ENCODE results near the gene HOMER1.

The HOMER1 gene, protein sequence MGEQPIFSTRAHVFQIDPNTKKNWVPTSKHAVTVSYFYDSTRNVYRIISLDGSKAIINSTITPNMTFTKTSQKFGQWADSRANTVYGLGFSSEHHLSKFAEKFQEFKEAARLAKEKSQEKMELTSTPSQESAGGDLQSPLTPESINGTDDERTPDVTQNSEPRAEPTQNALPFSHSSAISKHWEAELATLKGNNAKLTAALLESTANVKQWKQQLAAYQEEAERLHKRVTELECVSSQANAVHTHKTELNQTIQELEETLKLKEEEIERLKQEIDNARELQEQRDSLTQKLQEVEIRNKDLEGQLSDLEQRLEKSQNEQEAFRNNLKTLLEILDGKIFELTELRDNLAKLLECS

DNA sequence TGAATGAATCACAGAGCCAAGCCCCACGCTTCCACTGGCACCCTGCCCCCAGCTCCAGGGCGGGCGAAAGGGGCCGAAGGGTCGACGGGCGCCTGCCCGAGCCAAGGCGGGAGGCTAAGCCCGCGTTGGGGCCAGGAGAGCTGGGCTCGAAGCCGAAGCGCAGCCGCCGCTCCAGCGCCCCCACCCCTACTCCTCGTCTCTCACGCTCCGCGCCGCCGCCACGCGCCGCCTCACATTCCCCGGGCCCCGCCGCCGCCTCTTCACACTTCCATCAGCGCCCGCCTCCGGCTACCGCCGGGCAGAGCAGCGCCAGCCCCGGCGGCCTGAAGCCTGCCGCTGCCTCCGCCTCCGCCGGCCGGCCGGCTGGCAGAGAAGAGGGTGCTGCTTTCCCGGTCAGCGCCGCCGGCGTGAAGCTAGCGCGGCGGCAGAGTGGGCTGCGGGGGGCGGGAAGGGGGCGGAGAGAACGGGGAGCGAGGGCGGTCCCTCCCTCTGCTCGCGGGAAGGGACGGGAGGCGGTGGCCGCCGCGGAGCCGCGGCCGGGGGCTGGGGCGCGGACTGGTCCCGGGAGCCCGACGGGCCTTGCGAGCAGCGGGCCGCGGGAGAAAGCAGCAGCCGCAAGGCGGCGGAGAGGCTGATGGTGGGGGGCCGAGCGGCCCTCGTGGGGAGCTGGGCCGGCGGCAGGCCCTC is at the start of gene HOMER1:
HOMER1 (minus strand) TSS at position 431 of the 687 bp plus-strand sequence. CDS start 1,360 bp downstream, outside the sequence.
- peak; percentile 92 for DNase-seq

DNA sequence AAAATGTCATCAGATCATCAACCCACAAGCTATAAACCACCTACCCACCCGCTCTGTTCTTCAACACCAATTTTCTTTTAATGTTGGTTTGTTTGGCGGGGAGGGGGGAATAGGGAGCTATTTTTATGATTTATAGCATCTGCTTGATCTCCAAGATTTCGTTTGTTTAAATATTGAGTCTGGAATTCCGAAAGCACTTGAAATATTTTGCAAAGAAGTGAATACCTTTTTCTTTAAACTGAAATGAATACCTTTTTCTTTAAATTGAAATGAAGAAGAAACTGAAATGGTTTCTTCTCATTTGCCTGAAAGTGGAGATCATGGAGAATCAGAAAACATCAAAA is 49.3 kb upstream of the HOMER1 start:
- DNase-seq: no peak

DNA sequence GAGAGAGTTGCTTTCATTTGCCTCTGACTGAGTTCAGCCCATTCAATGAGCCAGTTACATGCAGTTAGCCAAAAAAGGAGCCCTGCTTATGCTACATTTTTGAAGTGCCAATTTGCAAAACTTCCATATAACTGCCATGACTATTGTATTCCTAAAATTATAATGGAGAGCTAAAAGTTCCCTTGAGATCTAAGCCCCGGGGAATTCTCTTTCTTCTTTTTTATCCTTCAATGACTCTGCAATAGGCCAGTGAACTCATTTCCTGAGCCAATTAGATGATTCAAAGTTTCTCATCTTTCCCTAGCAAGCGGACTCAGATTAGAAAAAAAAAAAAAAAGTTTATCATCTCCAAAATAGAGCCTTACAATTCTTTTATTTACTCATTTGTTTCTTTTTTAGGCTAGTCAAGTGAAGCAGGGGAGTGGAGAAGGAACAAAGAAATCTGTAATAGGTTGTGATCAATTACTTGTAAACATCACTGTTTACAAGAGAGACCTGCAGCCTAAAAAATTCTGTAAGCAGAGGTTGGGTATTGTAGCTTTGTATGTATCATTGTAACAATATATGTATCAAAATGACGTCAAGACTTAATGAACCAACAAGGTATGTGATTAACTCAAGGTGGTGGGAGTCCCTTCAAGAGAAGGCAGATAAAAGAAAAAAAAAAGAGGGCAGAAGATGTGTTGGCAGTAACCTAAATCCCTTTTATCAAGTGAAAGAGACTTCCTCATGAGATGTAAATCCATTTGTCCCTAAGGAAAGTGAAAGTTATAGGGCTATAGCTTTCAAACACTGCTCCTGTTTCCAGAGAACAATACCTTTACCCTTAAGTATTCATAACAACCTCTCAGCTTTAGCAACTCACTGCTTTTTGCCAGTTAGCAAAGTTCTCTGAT is 48.7 kb upstream of the HOMER1 start:
- no peak for DNase-seq

DNA sequence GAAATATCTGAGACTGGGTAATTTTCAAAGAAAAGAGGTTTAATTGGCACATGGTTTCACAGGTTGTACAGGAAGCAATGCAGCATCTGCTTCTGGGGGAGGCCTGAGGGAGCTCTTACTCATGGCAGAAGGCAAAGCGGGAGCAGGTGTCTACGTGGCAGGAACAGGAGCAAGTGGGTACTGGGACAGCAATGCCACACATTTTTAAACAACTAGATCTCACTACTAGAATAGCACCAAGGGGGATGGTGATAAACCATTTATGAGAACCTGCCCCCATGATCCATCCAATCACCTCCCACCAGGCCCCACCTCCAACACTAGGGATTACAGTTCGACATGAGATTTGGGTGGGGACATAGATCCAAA is 47.6 kb upstream of the HOMER1 start:
- no peak for DNase-seq

DNA sequence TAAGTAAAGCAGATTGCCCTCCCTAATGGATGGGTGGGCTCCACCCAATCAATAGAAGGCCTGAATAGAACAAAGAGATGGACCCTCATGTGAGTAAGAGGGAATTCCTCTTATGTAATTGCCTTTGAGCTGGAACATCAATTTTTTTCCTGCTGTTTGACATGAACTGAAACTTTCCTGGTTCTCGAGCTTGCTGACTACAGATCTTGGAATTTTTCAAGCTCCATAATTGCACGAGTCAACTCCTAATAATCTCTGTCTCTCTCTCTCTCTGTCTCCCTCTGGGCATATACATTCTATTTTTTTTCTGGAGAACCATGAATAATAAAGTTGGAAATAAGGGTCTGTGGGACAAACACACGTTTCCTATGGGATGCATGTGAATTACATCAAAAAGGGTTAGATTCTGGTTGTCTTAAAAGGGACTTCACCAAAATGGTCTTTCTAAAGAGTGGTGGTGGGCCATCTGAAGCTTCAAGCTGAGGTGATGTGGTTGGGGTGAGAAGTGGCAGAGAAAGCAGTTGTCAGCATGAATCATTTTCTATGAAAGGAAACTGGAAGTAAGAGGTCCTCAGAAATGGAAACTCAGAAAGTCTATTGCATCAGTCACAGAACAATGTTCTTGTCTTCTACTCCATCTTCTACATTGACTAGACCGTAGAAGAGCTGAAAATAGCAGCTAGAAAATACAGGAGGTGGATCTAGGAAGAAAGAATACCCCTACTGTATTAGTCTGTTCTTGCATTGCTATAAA is 47.0 kb upstream of the HOMER1 start:
- DNase-seq: no peak

DNA sequence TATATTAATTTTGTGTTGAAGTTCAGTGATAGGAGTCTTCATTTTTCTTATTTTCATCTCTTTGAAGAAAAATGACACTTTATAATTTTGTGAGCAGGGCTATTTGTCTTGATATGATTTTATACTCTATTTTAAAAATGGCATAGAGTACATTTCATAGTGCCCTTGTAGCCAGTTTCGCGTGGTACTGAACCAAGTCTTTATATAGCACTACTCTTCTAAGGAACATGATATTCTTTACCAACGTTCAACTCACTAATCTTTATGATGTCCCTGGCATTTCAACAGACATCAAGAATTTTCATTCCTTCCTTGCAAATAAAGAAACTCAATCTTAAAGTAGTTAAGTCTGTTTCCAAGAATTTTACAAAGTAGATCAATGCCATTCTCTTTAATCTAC is 41.5 kb upstream of the HOMER1 start:
- no peak for DNase-seq

DNA sequence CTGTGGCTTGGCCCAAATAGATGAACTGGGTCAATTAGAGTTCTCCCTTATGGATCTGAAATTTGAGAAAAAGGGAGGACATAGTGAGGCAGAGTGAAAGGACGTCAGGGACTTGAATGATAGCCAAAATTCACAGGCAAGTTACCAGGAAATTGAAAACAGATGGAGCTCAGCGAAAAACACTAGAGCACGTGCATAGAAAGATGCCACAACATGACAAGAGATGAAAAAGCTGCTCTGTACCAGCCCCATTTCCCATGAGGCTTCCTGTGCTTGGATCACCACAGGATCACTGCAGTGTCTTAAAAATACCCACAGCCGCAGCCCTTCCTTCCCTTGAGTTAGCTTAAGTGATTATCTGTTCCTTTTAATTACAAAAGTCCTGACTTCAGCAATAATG is 39.0 kb upstream of the HOMER1 start:
- no peak for DNase-seq

DNA sequence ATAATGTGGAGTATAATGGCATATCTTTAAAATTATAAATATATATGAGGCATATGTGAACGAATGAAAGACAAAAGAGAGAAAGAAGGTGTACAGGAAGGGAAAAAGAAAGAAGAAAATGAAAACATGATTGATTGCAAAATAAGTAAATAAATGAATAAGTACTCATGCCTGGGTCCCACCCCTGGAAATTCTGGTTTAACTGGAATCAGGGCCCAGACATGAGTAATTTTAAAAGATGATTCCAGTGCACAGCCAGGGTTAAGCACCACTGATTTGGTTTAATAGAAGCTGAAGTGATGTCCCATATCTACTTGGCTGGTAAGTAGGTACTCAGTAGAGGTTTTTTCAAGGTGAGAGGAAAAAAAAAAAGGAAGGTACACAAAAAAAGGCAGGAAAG is 34.0 kb upstream of the HOMER1 start:
- no peak for DNase-seq

DNA sequence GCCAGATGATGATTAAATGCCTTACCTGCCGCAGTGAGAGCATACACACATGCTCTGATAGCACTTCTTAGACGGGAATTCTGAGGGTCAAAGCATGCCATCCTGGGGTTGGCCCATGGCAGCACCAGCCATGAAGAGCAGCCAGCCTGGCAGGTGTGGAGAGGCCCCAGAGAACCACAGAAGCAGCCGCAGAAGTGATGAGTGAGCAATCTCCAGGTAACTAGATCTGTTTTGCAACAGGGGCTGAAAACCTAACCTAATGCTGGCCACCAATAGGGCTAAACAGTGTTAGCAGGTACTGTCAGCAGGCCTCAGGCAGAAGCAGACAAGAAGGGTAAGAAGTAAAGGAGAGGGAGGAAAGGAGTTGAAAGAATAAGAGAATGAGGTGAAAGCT is 33.5 kb upstream of the HOMER1 start:
- no peak for DNase-seq

DNA sequence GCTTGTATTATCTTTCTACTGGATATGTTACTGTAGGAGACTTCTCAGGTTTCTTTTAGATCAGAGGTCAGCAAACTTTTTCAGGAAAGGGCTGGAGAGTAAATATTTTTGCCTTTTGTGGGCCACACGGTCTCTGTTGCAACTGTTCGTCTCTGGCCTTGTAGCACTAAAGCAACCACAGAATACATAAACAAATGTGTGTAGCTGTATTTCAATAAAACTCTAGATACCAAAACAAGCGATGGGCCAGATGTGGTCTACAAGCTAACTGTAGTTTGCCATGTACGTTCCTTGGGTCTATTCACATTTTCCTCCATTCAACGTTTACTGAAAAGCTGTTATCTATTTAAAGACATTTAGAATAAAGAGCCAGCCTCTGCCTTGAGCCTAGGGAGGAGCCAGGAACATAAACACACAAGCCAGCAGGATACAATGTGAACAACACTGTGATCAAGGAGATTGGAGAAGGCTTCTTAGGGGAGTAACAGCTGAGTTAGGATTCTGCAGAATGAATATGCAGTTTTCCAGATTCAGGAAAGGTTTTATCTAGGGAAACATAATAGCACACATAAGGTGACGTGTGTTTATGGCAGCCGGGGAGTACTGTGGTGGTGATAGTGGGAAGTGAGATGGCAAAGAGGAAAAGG is 33.0 kb upstream of the HOMER1 start:
- DNase-seq: no peak

DNA sequence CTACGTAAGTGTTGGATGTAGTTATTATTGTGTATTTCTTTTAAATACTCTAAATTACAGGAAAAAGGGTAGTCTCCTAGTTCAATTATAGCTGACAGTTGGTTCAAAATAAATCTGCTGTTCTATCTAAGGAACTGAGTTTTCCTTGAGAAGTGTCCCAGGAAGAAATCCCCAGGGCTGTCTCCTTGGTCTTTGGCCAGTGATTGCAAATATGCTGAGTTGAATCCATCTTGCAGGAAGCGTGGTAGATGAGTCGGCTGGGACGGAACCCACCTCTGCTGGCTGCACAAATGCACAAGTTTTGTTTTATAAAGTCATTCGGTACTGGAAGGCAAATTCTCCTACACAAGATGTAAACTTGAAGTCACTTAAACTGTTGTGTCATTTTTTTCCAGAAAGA is 30.2 kb upstream of the HOMER1 start:
- no peak for DNase-seq

DNA sequence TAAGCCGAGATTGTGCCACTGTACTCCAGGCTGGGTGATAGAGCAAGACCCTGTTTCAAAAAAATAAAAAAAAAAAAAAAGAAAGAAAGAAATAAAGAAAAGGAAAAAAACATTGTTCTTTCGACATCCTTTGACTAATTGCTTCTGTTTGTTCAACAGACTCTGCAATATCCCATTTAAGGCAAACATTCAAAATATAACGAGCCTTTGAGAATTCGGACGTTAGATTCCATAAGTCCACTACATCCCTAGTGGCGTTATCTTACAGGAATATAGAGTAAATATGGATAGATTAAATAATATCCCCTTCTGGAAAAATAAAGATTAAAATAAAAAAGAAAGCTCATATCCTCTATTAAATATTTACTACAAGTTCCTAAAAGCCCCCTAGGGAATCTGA is 27.0 kb upstream of the HOMER1 start:
- no peak for DNase-seq

DNA sequence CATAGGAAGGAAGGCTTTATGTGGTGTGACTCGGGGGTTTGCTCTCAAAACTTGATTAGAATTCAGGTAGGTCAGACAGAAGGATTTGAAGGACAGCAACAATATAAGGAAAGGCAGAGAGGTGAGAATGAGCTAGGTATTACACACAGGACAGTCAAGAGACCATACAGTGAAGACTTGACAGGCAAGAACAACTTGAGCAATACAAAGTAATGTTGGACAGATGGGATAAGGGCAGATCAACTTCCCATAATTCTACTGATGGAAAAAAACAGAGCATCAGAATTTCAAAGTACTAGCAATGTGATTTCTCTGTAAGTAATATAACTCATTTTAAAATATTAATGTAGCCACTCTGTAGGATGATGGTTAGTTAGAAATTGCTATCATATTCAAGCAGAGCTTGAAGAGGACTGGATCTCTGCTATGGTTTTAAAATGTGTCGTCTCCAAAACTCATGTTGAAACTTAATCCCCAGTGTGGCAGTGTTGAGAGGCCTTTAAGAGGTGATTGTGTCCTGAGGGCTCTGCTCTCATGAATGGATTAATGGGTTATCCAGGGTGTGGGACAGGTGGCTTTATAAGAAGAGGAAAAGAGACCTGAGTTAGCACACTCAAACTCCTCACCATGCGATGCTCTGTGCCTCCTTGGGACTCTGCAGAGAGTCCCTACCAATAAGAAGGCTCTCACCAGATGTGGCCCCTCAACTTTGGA is 22.4 kb upstream of the HOMER1 start:
- DNase-seq: no peak

DNA sequence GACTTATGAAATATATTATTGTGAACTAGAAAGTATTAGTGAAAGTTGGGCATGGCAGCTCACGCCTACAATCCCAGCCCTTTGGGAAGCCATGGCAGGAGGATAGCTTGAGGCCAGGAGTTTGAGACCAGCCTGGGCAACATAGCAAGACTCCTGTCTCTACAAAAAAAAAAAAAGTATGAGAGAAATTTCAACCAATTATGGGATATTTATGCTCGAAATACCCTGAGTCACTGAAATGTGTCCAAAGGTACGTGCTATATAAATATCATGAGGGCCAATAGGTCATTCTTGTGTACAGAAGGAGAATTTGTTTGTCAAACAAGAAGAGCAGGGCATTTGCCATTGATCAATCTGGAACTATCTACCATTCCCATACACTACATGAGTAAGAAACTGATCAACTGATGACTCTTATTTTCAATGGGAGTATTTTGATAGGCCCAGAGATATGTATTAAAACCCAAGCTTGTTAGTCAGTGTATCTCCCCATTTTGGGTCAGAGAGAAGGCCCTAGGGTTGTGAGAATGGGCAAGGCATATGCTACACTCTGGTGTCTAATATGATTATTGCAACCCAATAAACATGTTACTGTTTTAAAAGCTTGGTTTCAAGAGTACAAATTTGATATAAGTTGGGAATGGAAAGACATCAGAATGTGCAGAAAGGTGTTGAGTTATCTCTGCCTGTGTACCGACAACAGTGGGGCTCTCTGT is 21.7 kb upstream of the HOMER1 start:
- DNase-seq: no peak

DNA sequence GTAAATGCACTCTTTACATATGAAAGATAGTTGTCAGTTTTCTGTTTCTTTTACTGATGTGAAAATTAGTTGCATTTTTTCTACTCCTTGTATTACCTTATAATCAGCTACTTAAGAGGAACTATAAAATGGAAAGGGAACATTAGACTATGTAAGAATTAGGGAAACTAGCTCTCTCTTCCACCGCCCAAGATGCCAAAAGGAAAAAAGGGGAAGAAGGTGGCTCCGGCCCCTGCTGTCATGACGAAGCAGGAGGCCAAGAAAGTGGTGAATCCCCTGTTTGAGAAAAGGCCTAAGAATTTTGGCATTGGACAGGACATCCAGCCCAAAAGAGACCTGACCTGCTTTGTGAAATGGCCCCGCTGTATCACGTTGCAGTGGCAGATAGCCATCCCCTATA is 15.2 kb upstream of the HOMER1 start:
- DNase-seq: no peak

DNA sequence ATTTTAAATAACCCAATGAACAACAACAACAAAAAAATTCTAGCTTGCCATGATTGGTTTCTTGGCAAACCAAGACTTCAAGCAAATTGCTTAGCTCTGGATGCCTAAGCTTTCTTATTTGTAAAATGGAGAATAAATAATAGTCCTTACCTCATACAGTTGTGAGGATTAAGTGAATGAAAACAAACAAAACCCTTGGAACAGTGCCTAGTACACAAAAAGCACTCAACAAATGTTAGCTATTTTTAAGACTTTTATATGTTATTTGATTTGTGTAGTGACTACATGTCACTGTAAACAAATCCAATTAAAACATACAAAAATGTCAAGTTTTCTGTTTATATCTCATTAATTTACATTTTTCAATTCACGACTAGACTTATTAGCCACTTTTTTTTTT is 13.5 kb upstream of the HOMER1 start:
- no peak for DNase-seq

DNA sequence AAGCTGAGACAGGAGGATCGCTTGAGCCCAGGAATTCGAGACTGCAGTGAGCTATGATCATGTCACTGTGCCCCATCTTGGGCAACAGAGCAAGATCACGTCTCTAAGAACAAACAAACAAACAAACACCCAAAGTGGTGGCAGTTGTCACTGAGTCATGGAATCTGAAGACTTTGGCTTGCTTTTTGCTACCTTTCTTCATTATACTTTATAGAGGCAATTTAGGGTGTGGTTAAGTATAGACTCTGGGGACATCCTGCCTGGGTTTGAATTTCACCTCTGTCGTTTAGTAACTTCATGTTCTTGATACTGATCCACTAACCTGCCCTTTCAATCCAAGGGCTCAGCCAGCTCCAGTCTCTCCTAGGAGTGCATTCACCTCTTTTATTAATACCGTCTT is 13.0 kb upstream of the HOMER1 start:
- no peak for DNase-seq

DNA sequence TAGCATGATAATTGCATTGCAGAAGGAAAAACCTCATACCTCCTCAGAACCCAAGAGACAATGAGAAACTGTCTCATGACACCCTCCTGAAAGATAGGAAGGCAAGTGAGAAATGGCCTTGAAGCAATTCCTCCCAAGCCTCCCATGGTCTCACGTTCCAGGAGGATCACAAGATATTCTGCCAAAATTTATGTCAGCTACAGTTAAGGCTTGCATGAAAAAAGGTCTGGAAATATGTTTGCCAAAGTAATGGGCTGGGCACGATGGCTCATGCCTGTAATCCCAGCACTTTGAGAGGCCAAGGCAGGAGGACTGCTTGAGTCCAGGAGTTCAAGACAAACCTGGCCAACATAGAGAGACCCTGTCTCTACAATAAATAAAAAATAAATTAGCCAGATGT is 12.6 kb upstream of the HOMER1 start:
- DNase-seq: no peak

DNA sequence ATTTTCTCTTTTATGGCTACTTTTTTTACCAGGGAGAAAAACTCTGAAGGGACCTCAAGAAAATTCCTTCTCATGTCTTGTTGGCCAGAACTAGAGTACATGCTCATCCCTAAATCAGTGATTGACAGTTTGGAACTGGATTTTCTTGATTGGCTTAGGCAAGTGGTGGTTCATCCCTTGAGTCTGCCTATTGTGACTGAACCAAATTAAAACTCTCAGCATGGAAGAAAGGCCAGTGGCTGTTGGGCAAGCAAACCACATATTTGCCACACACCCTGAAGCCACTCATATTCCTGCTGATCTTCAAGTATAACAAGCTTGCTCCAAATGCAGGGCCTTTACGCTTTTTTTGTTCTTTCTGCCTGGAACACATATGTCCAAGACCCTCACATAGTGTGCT is 7.2 kb upstream of the HOMER1 start:
- DNase-seq: no peak

DNA sequence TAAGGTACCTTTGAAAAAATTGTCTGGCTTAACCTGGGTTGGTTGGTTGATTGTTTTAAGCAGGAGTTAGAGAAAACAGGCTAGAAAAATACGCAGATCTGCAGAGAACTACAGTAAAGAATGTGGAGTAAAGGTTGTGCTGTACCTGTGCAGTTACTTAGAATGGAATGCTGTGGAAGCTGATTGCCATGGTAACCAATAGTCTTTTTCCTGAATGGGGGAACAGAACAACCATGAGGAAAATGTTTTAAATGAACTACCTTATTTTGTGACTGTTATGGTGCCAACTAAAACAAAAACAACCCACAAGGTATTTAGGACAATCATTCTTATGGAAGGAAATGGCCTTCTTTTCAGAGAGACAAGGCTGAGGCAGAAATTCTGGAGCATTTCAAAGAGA is 4.8 kb upstream of the HOMER1 start:
- no peak for DNase-seq

DNA sequence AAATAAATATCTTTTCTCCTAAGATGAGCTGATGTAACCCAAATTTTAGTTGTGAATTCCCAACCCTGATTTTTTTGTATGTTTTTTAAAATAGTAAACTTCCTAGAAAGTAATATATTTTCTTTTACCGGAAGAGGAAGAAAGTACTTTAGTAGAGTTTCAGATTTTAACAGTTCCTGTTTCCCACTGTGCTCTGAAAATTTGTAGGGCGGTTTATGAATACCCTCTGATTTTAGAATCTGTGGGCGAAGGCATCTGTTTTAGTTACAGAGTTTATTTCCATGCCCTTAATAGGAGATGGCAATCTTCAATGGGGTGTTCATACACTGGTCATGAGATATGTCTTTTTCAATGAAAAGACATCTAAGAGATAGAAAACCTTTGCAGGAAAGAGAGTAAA is 3.7 kb upstream of the HOMER1 start:
- DNase-seq: no peak
